ENCODE measurements around the gene PCBP4. TPM values are rescaled to one million over a fixed set of nuclear protein-coding genes. Genes with fewer than 3 reads are reported as not detected.

PCBP4 gene
- total RNA-seq (2021) (14.7 and 17.9 TPM in 2 replicates), Bru-seq, nascent RNA (percentile 40 among the genes with signal in this experiment), BruChase-seq, experiment 1, labeled RNA remaining after a 2-hour chase (percentile 47 among the genes with signal in this experiment), BruChase-seq, experiment 2, labeled RNA remaining after a 6-hour chase (percentile 66 among the genes with signal in this experiment)
- long read RNA-seq, transcript PCBP4-205 (14 exons, 2,147 nt) = minor isoform, 5 of 37 reads
- long read RNA-seq, transcript PCBP4-202 (13 exons, 2,015 nt) = major isoform, 11 of 37 reads
- long read RNA-seq, partial matches to known transcripts = 2 of 37 reads
- long read RNA-seq, other reads (novel, unspliced or antisense) = 19 of 37 reads

DNA sequence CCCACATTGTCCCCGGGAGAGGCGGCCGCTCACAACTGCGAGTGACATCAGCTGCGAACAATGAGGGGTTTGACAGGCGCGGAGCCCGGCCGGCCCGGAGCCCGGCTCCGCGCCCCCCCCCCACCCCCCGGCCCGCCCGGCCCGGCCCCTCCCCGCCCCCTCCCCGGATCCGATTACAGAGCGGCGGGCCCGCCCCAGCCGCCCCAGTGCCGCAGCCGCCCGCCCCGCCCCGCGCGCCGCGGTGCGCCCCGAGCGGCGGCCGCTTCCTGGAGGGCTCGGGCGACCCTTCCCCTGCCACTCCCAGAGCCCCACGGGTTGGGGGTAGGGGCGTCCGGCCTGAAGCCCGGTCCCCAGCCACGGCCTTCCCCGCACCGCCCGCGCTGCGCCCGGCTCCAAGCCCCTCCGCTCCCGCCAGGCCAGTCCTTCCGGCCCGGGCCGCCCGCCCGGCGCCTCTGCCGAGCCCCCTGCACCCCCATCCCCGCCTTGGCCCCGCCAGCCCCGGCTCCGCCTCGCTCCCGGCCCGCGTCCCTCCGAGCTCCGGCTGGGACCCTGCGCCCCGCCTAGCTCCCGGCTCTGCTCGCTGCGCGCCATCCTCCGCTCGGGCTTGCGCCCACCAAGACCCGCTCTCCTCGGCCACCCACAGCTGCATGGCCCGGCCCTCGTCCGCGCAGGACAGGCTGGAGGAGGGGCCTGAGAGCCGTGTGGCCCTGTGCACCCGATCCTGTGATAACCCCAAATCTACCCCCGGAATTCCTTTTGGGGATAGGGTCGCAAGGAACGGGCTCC is at the start of gene PCBP4:
Gene PCBP4 (minus strand): TSS at position 71 of the 786 bp plus-strand sequence. CDS start 6,214 bp downstream, outside the sequence.
- peak in 1 of 2 experiments; percentile 62 for DNase-seq
- Histone ChIP-seq H4K20me1 (ENCODE audit: insufficient read depth) (no peaks in the 10 kb centered on the region), H3K9me2 (ENCODE audit: insufficient read depth) (no peaks in the 10 kb centered on the region), H3K4me2 (peak within 1 kb of the TSS; percentile 88), H2AFZ (0 out of 2 replicates have a peak within 1 kb of the TSS, but pooled peaks have one; percentile 22), H3K9me3 (ENCODE audit: insufficient read depth, low read depth) (no peaks in the 10 kb centered on the region), H3K79me2 (ENCODE audit: low read depth) (peaks cover 3% of the 10 kb centered on the region; the same call in 1 of the 2 replicates), H3K27me3 (ENCODE audit: insufficient read depth, low read depth) (no peaks in the 10 kb centered on the region), H3K4me3 (peak within 1 kb of the TSS; percentile 57; the same call in 1 of the 2 replicates), H3F3A (ENCODE audit: insufficient read depth, low read depth) (peaks cover 28% of the 10 kb centered on the region), H3K4me1 (replicated peaks; ENCODE audit: insufficient read depth) (peaks cover 4% of the 10 kb centered on the region; the same call in 1 of the 2 replicates), H3K36me3 (ENCODE audit: low read depth) (no peaks in the 10 kb centered on the region), H3K27ac (no peak within 1 kb of the TSS)
- ChIA-PET CTCF (interaction anchor here (0.6 kb wide), 2 partner anchors 310 to 379 kb away, joined by 3 to 7 read pairs; no protein-coding TSS in a partner anchor), POLR2A (ENCODE audit: unreplicated experiment) (interaction anchor here (0.6 kb wide), 2 partner anchors 9 to 24 kb away, joined by 3 to 5 read pairs; no protein-coding TSS in a partner anchor)
- TF ChIP-seq CTCF (conservative IDR thresholded peaks at IDR 0.05) (no peak), EZH2 (IDR thresholded peaks at IDR 0.05; ENCODE audit: low read depth) (no peak)
- intact Hi-C loops (cut with micrococcal nuclease; ENCODE audit: unreplicated experiment) = no loop called here
- BruUV-seq (replicated peaks) = TSS peak; percentile 59

DNA sequence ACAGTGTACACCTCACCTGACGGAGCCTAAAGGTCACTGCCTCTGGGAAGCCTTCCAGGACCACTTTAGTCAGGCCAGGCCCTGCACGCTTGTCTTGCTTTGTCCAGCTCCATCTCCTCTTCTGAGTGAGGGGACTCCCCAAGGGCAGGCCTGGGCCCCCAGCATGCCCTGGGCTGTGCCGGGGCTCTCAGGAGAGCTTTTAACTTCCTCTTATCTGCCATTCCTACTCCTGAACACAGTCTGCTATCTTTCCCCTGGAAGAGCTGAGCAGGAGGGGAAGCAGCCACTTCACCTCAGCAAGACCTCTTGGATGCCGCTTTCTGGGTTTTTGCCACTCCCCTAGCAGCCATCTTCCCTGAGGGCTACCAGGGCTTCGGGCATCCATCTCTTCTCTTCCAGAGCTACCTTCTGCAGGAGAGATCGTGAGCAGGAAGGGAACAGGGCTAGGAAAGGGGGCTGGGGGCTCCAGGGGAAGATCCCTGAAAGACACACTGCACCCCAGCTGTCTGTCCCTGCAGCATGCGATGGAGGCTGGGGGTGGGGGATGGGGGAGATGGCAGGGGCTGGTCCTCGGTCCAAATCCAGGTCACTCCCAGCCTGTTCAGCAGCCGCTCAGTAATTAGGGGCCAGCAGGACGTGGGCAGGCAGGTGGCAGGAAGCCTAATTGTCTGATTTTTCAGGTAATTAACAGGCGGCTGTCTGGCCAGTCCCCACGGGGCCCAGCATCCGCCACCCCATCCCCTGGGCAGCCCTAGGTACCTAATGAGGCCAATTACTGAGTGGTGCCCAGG is 48.4 kb upstream of the PCBP4 start:
- Histone ChIP-seq H3K9me2 (ENCODE audit: insufficient read depth) (no peaks in the 10 kb centered on the region), H3K27me3 (ENCODE audit: insufficient read depth, low read depth) (no peaks in the 10 kb centered on the region), H2AFZ (no peak overlapping the region), H3K27ac (no peak overlapping the region), H3K79me2 (ENCODE audit: low read depth) (no peaks in the 10 kb centered on the region), H3K9me3 (ENCODE audit: insufficient read depth, low read depth) (no peaks in the 10 kb centered on the region), H3K4me1 (replicated peaks; ENCODE audit: insufficient read depth) (no peaks in the 10 kb centered on the region), H3K36me3 (ENCODE audit: low read depth) (no peaks in the 10 kb centered on the region), H4K20me1 (ENCODE audit: insufficient read depth) (no peaks in the 10 kb centered on the region), H3F3A (ENCODE audit: insufficient read depth, low read depth) (no peaks in the 10 kb centered on the region), H3K4me2 (no peak overlapping the region), H3K4me3 (no peak overlapping the region)
- TF ChIP-seq EZH2 (IDR thresholded peaks at IDR 0.05; ENCODE audit: low read depth) (no peak), CTCF (conservative IDR thresholded peaks at IDR 0.05) (no peak)
- ChIA-PET POLR2A (ENCODE audit: unreplicated experiment) (no interaction called here), CTCF (interaction anchor here (0.6 kb wide), 1 partner anchor 11 kb away, joined by 11 read pairs; no protein-coding TSS in a partner anchor)
- no peak for DNase-seq
- BruUV-seq (replicated peaks) = no TSS peak
- intact Hi-C loops (cut with micrococcal nuclease; ENCODE audit: unreplicated experiment) = no loop called here

DNA sequence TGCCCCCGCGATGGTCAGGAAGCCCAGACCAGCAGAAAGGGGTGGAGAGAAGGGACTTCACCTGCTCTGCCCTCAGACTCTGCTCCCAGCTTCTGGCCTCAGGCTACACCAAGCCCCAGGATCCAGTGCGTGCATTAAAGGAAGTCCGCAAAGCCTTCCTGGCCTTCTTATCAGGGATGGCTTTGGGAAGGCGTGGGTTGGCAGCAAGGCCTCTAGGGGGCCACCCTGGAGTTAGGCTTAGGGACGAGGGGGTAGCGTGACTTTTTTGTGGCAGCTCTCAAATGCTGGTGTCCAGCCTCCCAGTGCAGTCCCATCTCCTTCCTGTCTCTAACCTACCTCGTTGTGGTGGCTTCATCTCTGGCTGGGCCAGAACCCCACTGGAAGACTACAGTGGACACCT is 47.4 kb upstream of the PCBP4 start:
- H3F3A ChIP-seq (ENCODE audit: insufficient read depth, low read depth) = no peaks in the 10 kb centered on the region
- CTCF ChIA-PET = no interaction called here
- no peaks in the 10 kb centered on the region for H3K36me3 ChIP-seq (ENCODE audit: low read depth)
- no peak for DNase-seq
- TF ChIP-seq CTCF (conservative IDR thresholded peaks at IDR 0.05) (0 out of 2 replicates have a peak, but pooled peaks have one; percentile 38), EZH2 (IDR thresholded peaks at IDR 0.05; ENCODE audit: low read depth) (no peak)
- POLR2A ChIA-PET (ENCODE audit: unreplicated experiment) = interaction anchor here (0.5 kb wide), 1 partner anchor 17 kb away, joined by 3 read pairs; no protein-coding TSS in a partner anchor
- no peak overlapping the region for H2AFZ ChIP-seq
- H3K4me2 ChIP-seq = no peak overlapping the region
- H3K79me2 ChIP-seq (ENCODE audit: low read depth) = no peaks in the 10 kb centered on the region
- no peaks in the 10 kb centered on the region for H3K9me2 ChIP-seq (ENCODE audit: insufficient read depth)
- H4K20me1 ChIP-seq (ENCODE audit: insufficient read depth) = no peaks in the 10 kb centered on the region
- no peak overlapping the region for H3K27ac ChIP-seq
- H3K4me1 ChIP-seq (replicated peaks; ENCODE audit: insufficient read depth) = no peaks in the 10 kb centered on the region
- BruUV-seq (replicated peaks) = no TSS peak
- intact Hi-C loops (cut with micrococcal nuclease; ENCODE audit: unreplicated experiment) = no loop called here
- no peaks in the 10 kb centered on the region for H3K9me3 ChIP-seq (ENCODE audit: insufficient read depth, low read depth)
- no peak overlapping the region for H3K4me3 ChIP-seq
- H3K27me3 ChIP-seq (ENCODE audit: insufficient read depth, low read depth) = no peaks in the 10 kb centered on the region

Data from PC-9 (cell line).